HFFc6 (cell line): Measurements from ENCODE around the gene FMN1. TPM values are rescaled to one million over a fixed set of nuclear protein-coding genes. Genes with fewer than 3 reads are reported as not detected.
A peak's percentile ranks its signal among the peaks of the same experiment; 100 is the strongest.

ENCODE experiments used
- DNase-seq: peaks from one replicate; pipeline ENCODE4 v3.0.0-alpha.2; 2018
- H3K27ac Mint-ChIP-seq: 2 replicates; pipeline ENCODE4 v1.8.0; 2020; ENCODE audit warnings: mild to moderate bottlenecking, mixed read lengths
- H3K27me3 Mint-ChIP-seq: 2 replicates; pipeline ENCODE4 v1.8.0; 2021; ENCODE audit warnings: mild to moderate bottlenecking, moderate library complexity, mixed read lengths; ENCODE audit not compliant: insufficient read depth
- H3K36me3 Mint-ChIP-seq: 2 replicates; pipeline ENCODE4 v1.8.0; 2021; ENCODE audit warnings: low read depth, mixed read lengths
- H3K4me1 Mint-ChIP-seq: 2 replicates; pipeline ENCODE4 v1.8.0; 2020; ENCODE audit warnings: low read depth, mixed read lengths
- H3K4me3 Mint-ChIP-seq: 2 replicates; pipeline ENCODE4 v1.8.0; 2020; ENCODE audit warnings: mild to moderate bottlenecking, moderate library complexity, mixed read lengths
- H3K9me3 Mint-ChIP-seq: 2 replicates; pipeline ENCODE4 v1.8.0; 2020; ENCODE audit warnings: mild to moderate bottlenecking, mixed read lengths
- CTCF ChIP-seq: fragments of 200-600 bp; sonication (generic); IDR thresholded peaks from 2 replicates; pipeline ENCODE4 v1.5.0; 2021; ENCODE audit warnings: antibody characterized with exemption, mild to moderate bottlenecking
- total RNA-seq, 6 experiments: library from RNA; stranded (reverse); fragmentation: NEBNext Ultra II Directional; extraction: Animal tissue kit (Norgen Biotek cat#: 25700); gene quantifications; 2 replicates in 1 of 6; 3 replicates in 5 of 6; pipeline ENCODE4 v1.2.3, GENCODE V29; 2021

The FMN1 gene
- total RNA-seq, 6 experiments from 2014 or later: 8.3 to 14.0 (median 12.6) TPM

- Mint-ChIP-seq H3K36me3 (peaks cover 16% of the 10 kb centered on the region), H3K27ac (no peak overlapping the region; the same call in 1 of the 2 replicates), H3K4me3 (no peak overlapping the region), H3K27me3 (no peaks in the 10 kb centered on the region; the same call in 1 of the 2 replicates), H3K4me1 (peaks cover 44% of the 10 kb centered on the region), H3K9me3 (0 out of 2 replicates have a peak, but pooled peaks cover 5% of the 10 kb centered on the region)
- TF ChIP-seq CTCF: no peak
- no peak for DNase-seq
Measured at GRCh38 chr15:33113666-33114373, 80.7 kb downstream of the FMN1 start.

- H3K36me3 Mint-ChIP-seq: peaks cover 19% of the 10 kb centered on the region
- TF ChIP-seq CTCF: no peak
- H3K4me3 Mint-ChIP-seq: no peak overlapping the region
- H3K27me3 Mint-ChIP-seq: no peaks in the 10 kb centered on the region; the same call in 1 of the 2 replicates
- DNase-seq: no peak
- no peak overlapping the region for H3K27ac Mint-ChIP-seq
- H3K9me3 Mint-ChIP-seq: 0 out of 2 replicates have a peak, but pooled peaks cover 5% of the 10 kb centered on the region
- peaks cover 56% of the 10 kb centered on the region for H3K4me1 Mint-ChIP-seq
Measured at GRCh38 chr15:33112541-33113105, 81.9 kb downstream of the FMN1 start.

- Mint-ChIP-seq H3K4me1 (peaks cover 72% of the 10 kb centered on the region), H3K9me3 (peaks cover 16% of the 10 kb centered on the region), H3K27ac (peak overlapping the region; percentile 55), H3K4me3 (peak overlapping the region; percentile 29; the same call in 1 of the 2 replicates), H3K27me3 (no peaks in the 10 kb centered on the region; the same call in 1 of the 2 replicates), H3K36me3 (peaks cover 34% of the 10 kb centered on the region)
- DNase-seq: no peak
- no peak for TF ChIP-seq CTCF
Measured at GRCh38 chr15:33111041-33111451, 83.5 kb downstream of the FMN1 start.

GRCh38 chr15:33109345-33109744 lies 85.2 kb downstream of the FMN1 start:
- DNase-seq: no peak
- Mint-ChIP-seq H3K27me3 (no peaks in the 10 kb centered on the region; the same call in 1 of the 2 replicates), H3K4me1 (peaks cover 75% of the 10 kb centered on the region), H3K9me3 (peaks cover 19% of the 10 kb centered on the region), H3K4me3 (no peak overlapping the region), H3K27ac (no peak overlapping the region), H3K36me3 (peaks cover 43% of the 10 kb centered on the region)
- no peak for TF ChIP-seq CTCF

GRCh38 chr15:33108518-33108917 lies 86.0 kb downstream of the FMN1 start:
- H3K9me3 Mint-ChIP-seq: peaks cover 19% of the 10 kb centered on the region
- no peak overlapping the region; the same call in 1 of the 2 replicates for H3K4me3 Mint-ChIP-seq
- peaks cover 39% of the 10 kb centered on the region for H3K36me3 Mint-ChIP-seq
- H3K27me3 Mint-ChIP-seq: no peaks in the 10 kb centered on the region; the same call in 1 of the 2 replicates
- H3K27ac Mint-ChIP-seq: peak overlapping the region; percentile 67
- peaks cover 83% of the 10 kb centered on the region for H3K4me1 Mint-ChIP-seq
- DNase-seq: no peak
- TF ChIP-seq CTCF: no peak
